Activated T-cell treated with anti-CD3 and anti-CD28 coated beads for 48 hours (primary cell): ENCODE data around the gene IFT43.
A peak's percentile ranks its signal among the peaks of the same experiment; 100 is the strongest.

Experiments
- DNase-seq: peaks from one replicate; pipeline ENCODE4 v3.0.0-alpha.2; 2020; ENCODE audit warnings: low read depth

IFT43 gene

DNA sequence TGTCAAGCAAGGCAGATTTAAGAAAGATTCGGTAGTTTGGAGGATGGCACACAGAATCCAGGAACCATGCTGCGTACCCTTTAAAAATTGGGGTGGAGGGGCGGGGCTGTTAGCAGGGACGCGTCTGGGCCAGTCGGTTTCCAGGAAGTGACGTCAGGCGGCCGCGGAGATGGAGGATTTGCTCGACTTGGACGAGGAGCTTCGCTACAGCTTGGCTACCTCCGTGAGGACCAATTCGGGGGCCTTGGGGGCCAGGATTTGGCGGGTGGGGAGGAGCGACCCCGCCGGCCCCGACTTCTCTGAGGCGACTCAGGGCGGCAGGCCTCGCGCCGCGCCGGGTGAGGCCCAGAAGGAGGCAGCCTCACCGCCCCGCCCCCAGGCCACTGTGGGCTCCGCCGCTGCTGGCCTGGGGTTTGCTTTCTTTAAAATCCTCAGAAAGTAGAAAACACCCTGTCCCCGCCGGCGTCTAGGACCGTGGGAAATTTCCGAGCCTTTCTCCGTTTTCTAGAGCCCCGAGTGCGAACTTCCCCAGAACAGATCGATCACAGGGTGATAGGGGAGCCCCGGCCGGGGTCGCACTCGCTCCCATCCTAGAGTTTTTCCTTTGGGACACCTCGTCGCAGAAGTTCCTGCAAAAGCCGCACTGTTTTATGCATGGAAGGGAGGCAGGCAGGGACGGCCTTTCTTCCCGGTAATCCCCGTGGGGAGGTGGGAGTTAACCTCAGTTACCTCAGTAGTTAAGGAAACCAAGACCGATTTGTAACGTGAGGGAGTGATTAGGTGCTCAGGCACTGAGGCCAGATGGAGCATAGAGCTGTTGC is at the start of gene IFT43:
TSS of gene IFT43 (plus strand) at position 146 of the 821 bp plus-strand sequence. CDS start at position 170, 24 bp downstream.
- DNase-seq, result peak; percentile 84

GRCh38 chr14:75939200-75939599 is 46.4 kb upstream of the IFT43 start:
- no peak for DNase-seq

DNA sequence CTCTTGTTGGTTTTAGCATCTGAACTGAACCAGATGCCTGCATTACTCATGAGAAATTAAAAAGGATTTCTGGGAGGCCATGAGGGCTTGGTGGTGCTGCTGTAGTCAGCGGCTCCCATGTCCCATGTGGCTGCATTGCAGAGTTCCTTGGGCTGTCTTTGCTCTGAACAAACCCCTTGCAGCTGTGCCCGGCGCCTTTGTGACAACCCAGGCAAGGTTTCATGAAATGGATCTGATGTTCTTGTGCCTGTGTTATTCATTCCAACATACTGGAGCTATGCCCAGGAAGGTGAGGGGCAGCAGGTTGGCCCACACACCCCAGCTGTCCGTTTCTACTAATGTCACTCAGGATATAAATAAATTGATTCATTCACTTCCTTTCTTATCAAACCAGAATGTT is 44.5 kb upstream of the IFT43 start:
- no peak for DNase-seq

DNA sequence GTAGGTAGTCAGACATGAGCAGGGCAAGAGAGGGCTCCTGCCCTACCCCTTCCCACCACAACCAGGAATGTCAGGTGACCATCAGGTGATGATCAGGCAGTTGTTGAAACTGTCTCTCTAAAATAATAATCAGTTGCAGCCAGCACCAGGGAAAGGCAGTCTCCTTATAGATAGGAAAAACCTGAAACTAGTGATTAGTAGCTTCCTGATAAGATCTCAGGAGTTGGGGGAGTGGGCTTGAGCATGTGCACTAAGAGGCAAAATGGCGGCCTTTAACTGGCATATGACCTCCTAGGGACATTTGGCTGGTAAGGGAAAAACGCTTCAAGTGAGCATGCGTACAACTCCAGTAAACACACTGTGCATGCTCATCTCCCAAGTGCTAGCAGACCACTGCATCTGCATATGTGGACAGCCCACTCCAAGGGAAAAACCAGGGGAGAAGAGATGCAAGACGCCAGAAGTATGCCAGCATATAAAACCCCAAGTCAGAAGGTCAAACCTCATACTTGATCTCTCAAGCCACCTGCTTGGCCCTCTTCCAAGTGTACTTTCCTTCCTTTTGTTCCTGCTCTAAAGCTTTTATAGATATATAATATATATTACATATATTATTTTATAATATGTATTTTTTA is 40.8 kb upstream of the IFT43 start:
- DNase-seq, result no peak

DNA sequence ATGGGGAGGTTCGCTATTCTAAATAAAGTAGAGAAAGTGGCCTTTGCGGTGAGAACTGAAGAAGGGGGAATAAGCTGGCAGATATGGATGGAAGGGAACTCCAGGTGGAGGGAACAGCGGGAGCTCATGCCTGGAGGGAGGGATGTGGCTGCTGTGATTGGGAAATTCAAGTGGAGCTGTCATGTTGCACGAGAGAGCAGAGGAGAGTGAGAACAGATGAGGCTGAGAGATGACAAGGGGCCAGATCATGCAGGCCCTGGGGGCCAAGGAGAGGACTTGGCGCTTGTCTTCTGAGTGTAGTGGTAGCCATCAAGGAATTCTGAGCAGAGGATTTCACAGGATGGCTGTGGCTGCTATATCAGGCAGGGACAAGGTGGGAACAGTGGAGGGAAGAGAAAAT is 38.8 kb upstream of the IFT43 start:
- no peak for DNase-seq

DNA sequence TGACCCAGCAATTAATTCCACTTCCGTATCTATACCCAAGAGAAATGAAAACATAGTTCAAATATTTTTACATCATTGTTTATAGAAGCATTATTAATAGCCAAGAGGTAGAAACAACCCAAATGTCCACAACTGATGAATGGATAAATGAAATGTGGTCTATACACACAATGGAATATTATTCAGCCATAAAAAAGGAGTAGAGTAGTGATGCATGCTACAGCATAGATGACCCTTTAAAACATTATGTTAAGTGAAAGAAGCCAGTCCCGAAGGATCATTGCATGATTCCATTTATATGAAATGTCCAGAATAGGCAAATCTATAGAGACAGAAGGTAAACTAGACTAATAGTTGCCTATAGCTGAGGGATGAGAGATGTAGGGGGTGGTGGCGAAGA is 33.1 kb upstream of the IFT43 start:
- no peak for DNase-seq

DNA sequence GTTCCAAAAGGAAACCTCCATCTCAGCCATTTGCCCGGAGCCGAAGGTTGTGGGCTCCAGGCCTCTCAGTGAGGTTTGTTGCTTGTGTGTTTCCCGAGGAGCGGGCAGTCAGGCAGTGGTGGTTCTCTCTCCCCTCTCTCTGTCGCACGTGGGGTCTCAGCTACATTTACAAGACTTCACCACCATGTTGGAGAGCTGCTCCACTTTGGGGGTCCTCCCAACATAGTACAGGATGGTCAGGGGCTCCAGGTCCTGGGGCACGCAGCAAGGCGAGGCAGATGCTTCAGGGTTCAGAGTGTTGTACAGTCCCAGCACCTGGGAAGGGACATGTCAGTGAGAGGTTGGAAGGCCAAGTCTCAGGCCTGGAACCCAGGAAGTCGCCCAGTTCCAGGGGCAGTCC is 26.5 kb upstream of the IFT43 start:
- DNase-seq, result no peak

GRCh38 chr14:75960231-75960630 is 25.3 kb upstream of the IFT43 start:
- DNase-seq, result no peak

DNA sequence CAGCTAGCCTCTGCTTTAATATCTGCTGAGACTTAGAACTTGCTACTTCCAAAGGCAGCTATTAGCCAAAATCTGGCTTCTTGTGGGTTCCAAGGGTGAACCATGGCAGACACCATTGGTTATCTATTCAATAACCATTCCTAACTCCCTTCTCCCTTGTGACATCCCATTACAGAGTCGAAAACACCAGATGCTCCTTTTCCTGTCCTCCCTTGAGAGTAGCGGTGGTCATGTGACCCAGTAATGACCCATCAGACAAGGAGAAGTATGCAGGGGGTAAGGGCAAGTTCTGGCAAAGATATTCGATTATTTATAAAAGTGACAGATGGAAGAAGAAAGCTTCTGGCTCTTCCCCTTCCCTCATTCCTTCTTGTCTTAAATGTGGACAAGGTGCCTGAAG is 23.9 kb upstream of the IFT43 start:
- DNase-seq, result no peak

DNA sequence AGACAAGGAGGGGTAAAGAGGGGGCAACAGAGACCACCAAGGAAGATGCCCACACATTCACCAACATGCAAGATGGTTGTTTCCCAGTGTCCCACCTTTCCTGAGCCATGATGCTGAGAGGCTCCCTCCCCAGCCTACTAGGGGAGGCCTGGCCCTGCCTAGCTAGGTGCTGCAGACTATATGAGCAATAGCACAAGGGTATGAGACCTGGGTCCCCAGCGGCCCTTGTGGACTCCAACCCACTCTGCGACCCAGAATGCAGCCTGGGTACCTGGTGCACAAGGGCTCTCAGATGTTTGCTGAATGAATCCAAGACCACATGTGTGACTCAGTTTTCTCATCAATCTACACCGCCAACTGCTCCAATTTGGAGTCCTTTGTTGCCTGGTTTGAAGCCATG is 17.7 kb upstream of the IFT43 start:
- DNase-seq, result no peak

DNA sequence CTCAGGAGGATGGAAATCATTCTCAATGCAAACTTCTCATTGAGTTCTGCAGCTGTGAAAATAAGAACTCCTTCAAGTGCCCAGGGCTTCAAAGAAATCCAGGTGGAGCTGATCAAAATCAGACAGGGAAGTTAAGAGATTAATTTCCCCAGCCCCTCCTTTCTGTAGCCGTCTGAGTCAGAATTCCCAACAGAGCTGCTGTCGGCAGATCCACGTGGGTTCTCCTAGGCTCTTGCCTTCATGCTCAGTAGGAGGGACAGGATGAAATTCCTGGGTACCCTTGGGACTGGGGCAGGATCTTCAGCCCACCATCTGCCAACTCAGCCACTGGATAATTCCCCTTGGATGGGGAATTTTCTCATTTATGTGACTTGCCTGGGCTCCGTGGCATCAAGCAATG is 17.1 kb upstream of the IFT43 start:
- no peak for DNase-seq

DNA sequence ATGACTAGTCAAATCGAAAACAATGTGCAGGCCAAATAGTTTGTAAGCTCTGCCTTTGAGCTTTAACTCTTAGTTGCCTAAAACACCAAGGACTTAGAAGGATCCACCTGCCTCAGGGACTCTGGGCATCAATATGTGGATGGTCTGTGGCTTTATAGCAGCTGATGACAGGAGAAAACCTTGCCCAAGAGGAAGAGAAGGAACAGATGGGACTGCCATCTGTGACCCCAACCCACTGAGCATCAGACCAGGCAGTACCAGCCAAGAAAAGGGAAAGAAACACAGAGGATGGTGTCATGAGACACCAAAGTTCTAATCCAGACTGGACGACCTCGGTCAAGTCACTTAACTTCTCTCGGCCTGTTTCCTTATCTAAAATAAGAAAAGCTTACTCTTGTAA is 16.4 kb upstream of the IFT43 start:
- no peak for DNase-seq

GRCh38 chr14:75969891-75970290 is 15.7 kb upstream of the IFT43 start:
- no peak for DNase-seq

DNA sequence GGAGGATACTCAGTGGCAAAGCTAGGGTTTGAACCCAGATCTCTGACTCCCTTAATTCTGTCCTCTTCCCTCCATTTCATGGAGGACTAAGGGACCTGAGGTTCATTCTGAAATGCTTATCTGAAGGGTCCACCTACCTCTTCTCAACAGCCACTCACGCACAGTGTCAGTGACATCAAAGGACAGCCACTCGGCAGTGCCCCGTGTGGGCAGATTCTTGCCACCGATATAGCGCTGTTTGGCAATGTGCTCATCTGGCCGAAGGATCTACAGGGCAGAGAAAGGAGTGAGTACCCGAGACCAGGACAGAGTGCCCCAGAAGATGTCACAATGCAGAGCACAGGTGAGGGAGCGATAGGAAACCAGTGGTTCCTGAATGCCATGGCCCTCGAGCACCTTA is 14.6 kb upstream of the IFT43 start:
- DNase-seq, result no peak

DNA sequence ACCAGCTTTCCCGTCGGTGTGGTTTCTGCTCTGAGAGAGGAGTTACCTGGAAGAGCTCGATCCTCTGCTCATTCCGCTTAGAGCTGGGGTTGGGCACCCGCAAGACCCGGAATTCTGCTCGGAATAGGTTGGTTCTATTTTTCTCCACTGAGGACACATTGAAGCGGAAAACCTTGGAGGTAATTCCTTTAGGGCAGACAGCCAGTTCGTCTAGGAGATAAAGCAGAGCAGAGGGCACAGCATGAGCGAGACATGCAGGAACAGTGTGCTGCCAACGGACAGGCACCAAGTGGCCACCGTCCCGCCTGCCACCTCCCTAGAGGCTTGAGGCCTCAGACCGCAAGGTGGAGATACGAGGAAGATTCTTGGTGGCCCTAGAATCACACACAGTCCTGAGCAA is 14.1 kb upstream of the IFT43 start:
- no peak for DNase-seq

DNA sequence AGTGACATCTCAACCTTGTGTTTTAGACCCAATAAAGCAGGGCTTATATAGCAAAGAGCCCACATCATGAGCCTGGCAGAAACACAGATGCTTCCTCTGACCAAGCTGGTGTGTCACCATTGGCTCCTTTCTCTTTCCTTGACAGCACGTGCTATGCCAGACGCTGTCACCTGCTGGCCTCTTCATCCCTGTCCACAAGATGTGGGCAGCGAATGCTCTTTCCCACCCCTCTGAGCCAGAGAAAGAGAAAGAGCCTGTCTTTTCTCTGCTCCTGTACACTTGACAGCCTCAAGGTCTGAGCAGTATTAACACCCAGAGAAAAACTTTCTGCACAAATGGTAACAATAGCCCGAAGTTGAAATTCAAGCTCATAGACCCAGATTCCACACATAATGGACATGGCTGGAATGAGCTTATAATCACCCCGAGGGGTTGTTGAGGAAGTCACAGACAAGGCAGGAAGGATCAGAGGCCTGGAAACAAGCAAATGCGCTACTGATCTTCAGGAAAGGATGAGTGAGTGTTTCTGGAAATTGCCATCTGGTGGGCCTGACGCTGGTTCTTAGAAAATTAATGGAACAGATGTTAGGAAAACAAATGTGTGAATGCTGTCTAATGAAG is 12.7 kb upstream of the IFT43 start:
- no peak for DNase-seq

DNA sequence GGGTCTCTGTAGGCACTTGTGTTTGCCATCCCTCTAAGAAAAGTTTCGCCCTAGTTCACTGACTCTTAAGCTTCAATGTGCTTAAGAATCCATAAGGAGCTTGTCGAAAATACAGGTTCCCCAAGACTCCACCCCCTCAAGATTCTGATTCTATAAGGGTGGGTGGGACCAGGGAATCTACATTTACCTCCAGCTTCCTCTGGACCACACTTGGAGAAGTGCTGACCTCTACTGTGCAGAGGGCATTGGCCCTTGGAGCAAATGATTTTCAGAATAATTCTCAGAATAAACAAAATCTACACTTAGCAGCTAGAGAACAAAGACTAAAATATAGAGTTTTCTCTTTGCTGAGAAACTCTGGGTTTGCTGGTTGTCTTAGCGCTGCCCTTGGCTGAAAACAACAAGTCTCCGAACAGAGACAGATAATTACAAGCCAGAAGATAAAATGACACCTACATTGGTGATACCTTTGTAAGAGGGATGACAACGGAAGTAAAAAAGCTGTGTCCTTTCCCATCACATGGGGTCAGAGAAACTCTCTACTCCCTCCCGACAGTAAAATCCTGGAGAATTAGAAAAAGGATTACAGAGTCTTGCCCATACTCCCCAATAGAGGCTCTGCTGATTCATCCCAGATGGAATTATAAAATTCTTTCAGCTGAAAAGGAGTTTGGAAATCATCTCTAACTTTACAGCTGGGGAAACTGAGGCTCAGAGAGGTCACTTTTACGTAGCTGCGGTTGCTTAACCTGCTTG is 8.6 kb upstream of the IFT43 start:
- DNase-seq, result no peak

DNA sequence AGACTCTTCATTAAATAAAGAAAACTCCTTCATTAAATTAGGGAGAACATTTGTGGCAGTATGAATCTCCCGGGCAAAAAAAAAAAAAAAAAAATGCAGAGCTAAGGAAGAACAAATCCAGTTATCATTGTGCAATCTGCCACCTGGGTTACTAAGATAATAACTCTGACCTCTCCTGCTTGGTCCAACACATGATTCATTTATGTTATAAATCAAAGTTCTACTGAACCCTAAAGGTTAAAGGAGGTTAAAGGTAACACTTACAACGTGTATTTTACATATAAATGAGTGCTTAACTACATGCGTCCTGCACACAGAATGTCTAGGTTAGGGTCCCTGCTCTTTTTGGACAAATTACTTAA is 8.0 kb upstream of the IFT43 start:
- no peak for DNase-seq

GRCh38 chr14:75978249-75978731 is 7.3 kb upstream of the IFT43 start:
- no peak for DNase-seq

DNA sequence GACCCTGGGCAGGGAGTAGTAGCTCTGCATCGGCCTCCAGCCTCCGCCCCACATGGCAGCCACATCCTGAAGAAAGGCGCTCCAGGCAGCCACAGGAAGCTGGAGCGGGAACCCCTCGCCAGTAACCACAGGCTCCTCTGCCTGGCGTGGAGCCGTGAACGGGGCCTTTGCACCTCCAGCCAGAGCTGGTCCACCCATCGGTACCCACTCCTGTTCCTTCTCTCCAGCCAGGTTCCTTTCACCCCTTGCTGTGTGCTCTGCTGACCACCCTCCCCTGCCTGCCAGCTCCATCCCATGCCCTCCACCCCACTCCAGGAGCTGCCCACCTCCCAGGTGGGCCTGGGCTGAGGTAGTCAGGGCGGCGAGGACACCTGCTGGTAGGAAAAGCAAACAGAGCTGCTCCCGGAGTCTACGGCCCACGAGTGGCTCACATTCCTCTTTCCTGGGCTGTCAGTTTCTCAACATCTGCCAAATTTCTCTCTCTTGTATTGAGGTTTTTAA is 6.4 kb upstream of the IFT43 start:
- DNase-seq, result peak; percentile 18

DNA sequence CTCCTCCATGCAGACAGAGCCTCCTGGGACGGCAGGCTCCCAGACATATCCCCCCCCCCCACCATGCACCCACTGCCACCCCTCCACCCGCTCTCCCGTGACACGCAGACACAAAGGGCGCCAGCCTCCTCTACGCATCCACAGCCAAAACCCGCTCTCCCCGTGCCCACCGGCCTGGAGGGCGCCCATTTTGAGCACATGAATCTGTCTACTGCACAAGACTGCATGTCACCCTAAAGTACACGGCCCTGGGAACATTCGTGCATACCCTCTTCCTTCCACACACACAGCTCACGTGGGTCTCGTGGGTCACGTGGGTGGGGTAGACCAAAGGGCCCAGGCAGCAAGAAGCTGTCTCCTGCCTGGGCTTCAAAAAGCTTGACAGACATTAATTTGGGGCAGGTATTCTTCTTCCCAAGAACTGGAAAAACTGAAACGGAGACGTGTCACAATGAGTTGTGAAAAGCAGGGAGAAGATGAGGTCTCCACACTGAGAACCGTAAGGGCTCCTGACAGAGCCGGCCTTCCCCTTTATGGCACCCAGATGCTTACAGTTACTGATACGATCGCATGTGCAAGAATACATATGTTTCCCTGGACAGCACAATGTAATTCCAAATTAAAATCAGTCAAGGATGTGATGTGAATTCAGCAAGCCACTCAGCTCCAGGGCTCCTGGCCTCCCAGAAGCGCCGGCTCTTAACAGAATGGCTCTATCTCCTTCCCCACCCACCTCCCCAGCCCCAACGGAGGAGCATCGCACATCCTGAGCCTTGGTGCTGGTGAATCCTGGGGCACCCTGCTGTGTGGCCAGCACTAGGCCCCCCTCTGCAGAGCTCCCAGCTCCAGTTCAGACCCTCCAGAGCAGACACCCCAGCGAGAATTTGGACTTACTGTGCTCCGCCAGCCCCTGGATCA is 5.7 kb upstream of the IFT43 start:
- DNase-seq, result no peak
